Measurements from ENCODE around the gene CIAO2A.
"Not testable (repeated sequence)": the region's sequence is repeated elsewhere in the genome, so short reads cannot be mapped to it uniquely, and the experiment has no call there.

The CIAO2A gene

GRCh38 chr15:64071931-64072765 lies 21.5 kb downstream of the CIAO2A start:
- no peak for DNase-seq (ENCODE audit: low read depth in 2 of 2)

- no peak for DNase-seq (ENCODE audit: low read depth in 2 of 2)
Observed at GRCh38 chr15:64070965-64071851, 22.4 kb downstream of the CIAO2A start.

- no peak for DNase-seq (ENCODE audit: low read depth in 2 of 2)
Observed at GRCh38 chr15:64070106-64070505, 23.5 kb downstream of the CIAO2A start.

GRCh38 chr15:64068133-64068532 lies 25.5 kb downstream of the CIAO2A start:
- DNase-seq (ENCODE audit: low read depth in 2 of 2) = no peak

GRCh38 chr15:64067564-64068030 lies 26.0 kb downstream of the CIAO2A start:
- peak; percentile 51 to 52 for DNase-seq (ENCODE audit: low read depth in 2 of 2)

- DNase-seq (ENCODE audit: low read depth in 2 of 2) = no peak
Observed at GRCh38 chr15:64066451-64066850, 27.2 kb downstream of the CIAO2A start.

- DNase-seq (ENCODE audit: low read depth in 2 of 2) = no peak
Observed at GRCh38 chr15:64060716-64061115, 32.9 kb downstream of the CIAO2A start.

- not testable (repeated sequence) for DNase-seq (ENCODE audit: low read depth in 2 of 2)
Observed at GRCh38 chr15:64059104-64059503, 34.5 kb downstream of the CIAO2A start.

- DNase-seq (ENCODE audit: low read depth in 2 of 2) = no peak
Observed at GRCh38 chr15:64058279-64058678, 35.4 kb downstream of the CIAO2A start.

- DNase-seq (ENCODE audit: low read depth in 2 of 2) = not testable (repeated sequence)
Observed at GRCh38 chr15:64053674-64054073, 40.0 kb downstream of the CIAO2A start.

- no peak for DNase-seq (ENCODE audit: low read depth in 2 of 2)
Observed at GRCh38 chr15:64052925-64053491, 40.6 kb downstream of the CIAO2A start.

GRCh38 chr15:64051407-64052259 lies 42.0 kb downstream of the CIAO2A start:
- no peak for DNase-seq (ENCODE audit: low read depth in 2 of 2)

GRCh38 chr15:64051093-64051402 lies 42.6 kb downstream of the CIAO2A start:
- no peak for DNase-seq (ENCODE audit: low read depth in 2 of 2)

- no peak for DNase-seq (ENCODE audit: low read depth in 2 of 2)
Observed at GRCh38 chr15:64050281-64051092, 43.2 kb downstream of the CIAO2A start.

GRCh38 chr15:64048781-64049460 lies 44.7 kb downstream of the CIAO2A start:
- no peak for DNase-seq (ENCODE audit: low read depth in 2 of 2)

- peak; percentile 45 to 49 for DNase-seq (ENCODE audit: low read depth in 2 of 2)
Observed at GRCh38 chr15:64046421-64047153, 47.1 kb downstream of the CIAO2A start, which contains the start of gene DAPK2. TSS of gene DAPK2 (minus strand) at chr15:64046485. CDS start at chr15:64040261, 6,224 bp downstream.

- no peak for DNase-seq (ENCODE audit: low read depth in 2 of 2)
Observed at GRCh38 chr15:64045774-64046420, 47.7 kb downstream of the CIAO2A start.

- no peak for DNase-seq (ENCODE audit: low read depth in 2 of 2)
Observed at GRCh38 chr15:64045101-64045435, 48.6 kb downstream of the CIAO2A start.

Data from activated CD4-positive, alpha-beta T cell treated with anti-CD3 and anti-CD28 coated beads for 24 hours (primary cell).